MM.1S (cell line): Measurements from ENCODE around the gene CRTAC1.

Experiments used
- CTCF ChIP-seq: fragments of 300-600 bp; sonication (generic); IDR thresholded peaks from 2 replicates; pipeline ENCODE4 v1.5.1; 2016; ENCODE audit warnings: antibody characterized with exemption, low read length, mixed read lengths
- EZH2 ChIP-seq: fragments of 300-600 bp; sonication (generic); optimal IDR thresholded peaks from 2 replicates; pipeline ENCODE3; 2017; ENCODE audit warnings: low read depth, mild to moderate bottlenecking, antibody characterized with exemption, low read length, mixed read lengths
- EZH2phosphoT487 ChIP-seq: fragments of 300-600 bp; sonication (generic); IDR thresholded peaks from 2 replicates; pipeline ENCODE4 v1.6.1; 2018; ENCODE audit warnings: antibody characterized with exemption, low read length

- TF ChIP-seq EZH2 = no peak
- no peak for TF ChIP-seq EZH2phosphoT487
- no peak for TF ChIP-seq CTCF
Observed at GRCh38 chr10:97969538-97970079, 60.8 kb downstream of the CRTAC1 start.
